AG09319 (cell line): Measurements from ENCODE around the gene BLCAP.

ENCODE experiments used
- DNase-seq: peaks from one replicate; pipeline ENCODE4 v3.0.0-alpha.2; 2010; ENCODE audit warnings: low read depth; ENCODE audit errors: extremely low read depth
- CTCF ChIP-seq: IDR thresholded peaks from 2 replicates; pipeline ENCODE4 v1.5.1; 2011; ENCODE audit warnings: low read depth, mild to moderate bottlenecking, inconsistent platforms, low read length, moderate library complexity

The BLCAP gene

GRCh38 chr20:37518059-37518458 is 9.6 kb downstream of the BLCAP start:
- no peak for DNase-seq
- no peak for TF ChIP-seq CTCF

DNA sequence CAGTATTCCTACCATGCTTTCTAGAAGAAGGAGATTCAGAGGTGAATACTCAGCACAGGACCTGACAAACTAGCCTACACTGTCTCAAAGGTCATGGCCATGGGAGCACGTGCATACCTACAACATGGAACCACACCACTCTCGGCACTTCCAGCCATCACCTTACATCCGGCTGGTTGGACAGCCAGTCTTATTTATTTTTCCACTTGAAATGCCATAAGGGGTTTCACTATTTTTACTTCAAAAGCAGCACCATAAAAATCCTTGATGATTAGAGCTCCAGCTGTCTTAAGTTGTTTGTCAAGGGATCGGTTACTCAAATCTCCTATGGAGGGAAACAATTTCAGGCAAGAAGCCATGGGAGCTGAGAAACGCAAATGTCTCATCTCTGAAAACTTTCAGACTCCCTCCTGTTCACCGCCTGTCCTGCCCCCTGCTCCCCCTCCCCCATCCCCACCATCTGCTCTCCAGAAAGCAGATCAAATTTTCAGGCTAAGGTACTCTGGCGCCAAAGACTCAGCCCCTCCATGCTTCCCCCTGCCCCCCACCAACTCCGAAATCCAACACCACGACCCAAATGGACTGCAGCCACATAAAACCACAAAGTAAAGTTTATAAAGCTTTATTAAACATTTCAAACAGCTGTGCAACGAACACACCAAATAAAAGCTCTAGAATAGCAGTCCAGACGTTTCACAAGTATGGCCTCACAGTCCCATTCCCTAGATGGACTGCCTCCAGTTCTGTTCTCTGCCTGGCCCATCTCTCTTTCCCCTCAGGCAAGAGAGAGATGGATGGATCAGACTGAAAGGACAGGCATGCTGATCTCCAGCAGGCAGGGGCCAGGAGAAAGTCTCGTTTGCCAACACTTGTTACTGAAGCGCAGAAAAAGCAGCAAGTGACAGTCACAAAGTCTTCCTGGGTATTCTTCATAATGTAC is 10.6 kb downstream of the BLCAP start:
- TF ChIP-seq CTCF = no peak
- peak; percentile 83 for DNase-seq

DNA sequence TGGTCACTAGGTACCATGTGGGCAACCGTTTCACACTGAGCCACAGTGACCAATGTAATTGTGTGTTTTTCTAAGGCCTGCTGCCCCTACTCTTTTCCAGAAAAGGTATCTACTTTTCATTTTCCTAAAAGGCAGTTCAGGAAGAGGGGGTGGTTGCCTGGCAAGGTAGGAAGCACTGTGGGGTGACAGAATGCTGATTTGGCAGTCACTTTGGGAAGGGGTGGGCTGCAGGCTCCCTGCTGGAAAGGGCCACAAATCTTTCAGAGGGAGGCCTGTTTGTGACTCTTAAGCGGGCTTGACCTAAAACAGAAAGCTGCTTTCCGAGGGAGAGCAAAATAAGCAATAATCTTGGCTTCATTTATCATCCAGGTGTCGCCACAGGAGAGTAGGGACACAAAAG is 11.8 kb downstream of the BLCAP start:
- no peak for DNase-seq
- no peak for TF ChIP-seq CTCF

GRCh38 chr20:37513779-37514359 is 13.8 kb downstream of the BLCAP start:
- TF ChIP-seq CTCF = no peak
- no peak for DNase-seq

DNA sequence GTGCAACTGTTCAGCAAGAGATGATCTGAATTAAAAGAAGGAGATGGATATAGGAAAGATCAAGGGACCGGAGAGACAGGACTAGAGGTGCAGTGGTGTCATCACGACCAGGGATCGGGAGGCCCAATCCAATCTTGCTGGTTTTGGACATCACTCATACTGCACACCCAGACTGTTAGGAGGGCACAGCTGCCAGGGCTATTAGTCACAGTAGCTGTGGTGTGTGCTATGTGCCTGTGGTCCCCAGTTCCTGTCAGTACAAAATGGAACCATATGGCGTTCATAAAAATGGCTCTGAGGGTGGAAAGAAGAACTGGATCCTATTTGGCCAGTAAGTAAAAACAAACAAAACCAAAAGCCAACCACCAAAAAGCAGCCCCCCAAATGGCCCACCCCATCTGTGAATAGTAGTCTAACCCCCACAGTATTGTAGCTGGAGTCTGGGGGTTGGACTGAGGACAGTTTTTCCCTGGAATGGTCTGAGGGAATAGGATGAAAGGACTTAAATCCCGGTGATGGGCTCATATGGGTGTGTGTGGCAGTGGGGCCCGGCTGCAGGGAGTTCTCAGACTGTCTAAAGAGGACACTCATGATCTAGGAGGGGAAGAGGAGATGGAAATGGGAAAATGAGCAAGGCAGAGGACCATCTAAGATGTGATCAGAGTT is 15.9 kb downstream of the BLCAP start:
- no peak for TF ChIP-seq CTCF
- peak; percentile 49 for DNase-seq

GRCh38 chr20:37510226-37510625 is 17.4 kb downstream of the BLCAP start:
- TF ChIP-seq CTCF = no peak
- DNase-seq = no peak
